ENCODE results near the gene TPSG1. TPM values are rescaled to one million over a fixed set of nuclear protein-coding genes. Genes with fewer than 3 reads are reported as not detected.
"Not testable (repeated sequence)": the region's sequence is repeated elsewhere in the genome, so short reads cannot be mapped to it uniquely, and the experiment has no call there.

The TPSG1 gene
- total RNA-seq, 1 donor from 2014 or later: 1.6 TPM

DNA sequence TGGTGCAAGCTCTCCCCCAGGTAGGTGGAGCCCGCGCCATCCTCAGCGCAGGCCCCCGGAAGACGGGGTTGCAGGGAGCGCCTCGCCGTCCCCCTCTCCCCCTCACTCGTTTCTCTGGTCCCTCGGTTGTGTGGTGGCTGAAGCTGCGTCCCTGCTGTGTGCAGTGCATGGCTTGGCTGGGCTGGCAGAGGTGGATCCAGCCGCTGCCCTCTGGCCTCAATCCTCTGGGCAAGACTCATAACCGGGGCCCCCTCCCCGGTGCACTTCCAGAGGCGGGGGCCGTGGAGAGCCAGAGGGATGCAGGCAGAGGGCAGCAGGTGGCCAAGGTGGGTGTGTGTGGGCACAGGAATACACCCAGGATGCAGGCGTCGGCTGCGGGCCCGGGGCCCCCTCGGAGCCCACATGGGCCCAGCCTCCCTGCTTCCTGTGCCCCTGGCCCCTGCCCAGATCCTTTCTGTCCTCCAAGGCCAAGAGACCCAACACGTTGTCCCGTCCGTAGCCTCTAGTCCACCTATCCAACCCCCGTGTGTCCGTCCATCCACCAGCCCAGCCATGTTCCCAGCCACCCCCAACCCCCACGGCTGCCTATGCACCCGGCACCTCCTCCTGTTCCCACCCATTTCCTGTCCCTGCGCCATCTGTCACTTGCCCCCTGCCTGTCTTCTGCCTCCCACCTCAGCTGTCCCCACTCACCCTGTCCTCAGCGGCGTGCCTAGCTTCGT is 9.3 kb downstream of the TPSG1 start:
- no peak for DNase-seq (ENCODE audit: low spot score)

DNA sequence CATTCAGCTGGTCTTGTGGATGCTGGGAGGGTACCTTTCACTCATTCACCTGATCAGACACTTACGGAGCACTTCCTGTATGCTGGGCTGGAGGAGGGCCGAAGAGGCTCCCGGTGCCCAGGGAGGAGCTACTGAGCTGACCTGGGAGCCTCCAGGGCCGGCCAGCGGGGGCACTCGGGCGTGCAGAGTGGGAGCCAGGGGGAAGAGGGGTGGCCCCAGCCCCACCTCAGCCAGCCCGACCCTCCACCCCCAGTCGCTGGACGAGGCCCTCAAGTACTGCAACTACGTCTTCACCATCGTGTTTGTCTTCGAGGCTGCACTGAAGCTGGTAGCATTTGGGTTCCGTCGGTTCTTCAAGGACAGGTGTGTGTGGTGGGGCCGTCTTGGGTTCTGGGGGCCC is 10.3 kb downstream of the TPSG1 start:
- no peak for DNase-seq (ENCODE audit: low spot score)

DNA sequence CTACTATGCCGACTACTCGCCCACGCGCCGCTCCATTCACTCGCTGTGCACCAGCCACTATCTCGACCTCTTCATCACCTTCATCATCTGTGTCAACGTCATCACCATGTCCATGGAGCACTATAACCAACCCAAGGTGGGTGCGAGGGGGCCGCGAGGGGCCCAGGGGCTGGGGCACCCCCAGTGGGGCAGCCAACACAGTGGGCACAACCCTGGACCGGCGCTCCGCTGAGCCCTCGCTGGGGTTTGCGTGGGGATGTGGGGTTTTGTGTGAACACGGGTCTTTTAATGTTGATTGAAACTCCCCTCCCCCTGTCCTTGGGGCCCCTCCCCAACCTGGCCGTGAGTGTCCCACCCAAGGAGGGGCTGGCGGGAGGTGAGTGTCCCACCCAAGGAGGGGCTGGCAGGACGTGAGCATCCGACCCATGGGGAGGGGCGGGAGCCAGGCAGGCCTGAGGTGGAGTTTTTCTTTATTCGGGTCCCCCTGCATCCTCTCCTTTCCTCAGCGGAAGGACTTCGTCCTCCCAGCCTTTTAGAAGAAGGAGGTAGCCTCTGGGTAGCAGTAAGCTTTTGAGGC is 11.2 kb downstream of the TPSG1 start:
- DNase-seq (ENCODE audit: low spot score): no peak

DNA sequence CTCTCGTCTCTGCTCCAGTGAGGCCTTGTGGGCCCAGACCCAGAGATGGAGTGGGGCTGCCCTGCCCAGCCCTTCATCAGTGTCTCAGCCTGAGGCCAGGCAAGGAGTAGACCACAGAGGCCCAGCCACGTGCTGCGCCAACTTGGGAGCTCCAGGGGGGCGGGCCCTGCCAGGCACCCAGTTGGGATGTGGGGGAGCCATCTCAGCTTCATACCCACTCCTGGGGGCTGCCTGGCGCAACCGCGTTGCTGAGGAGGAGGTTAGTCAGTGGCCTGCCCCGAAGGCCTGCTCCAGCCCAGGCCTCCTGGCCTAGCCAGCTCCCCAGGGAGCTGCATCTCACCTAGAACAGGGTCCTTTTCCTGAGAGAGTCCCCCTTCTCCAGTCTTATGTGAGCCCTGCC is 11.8 kb downstream of the TPSG1 start:
- no peak for DNase-seq (ENCODE audit: low spot score)

DNA sequence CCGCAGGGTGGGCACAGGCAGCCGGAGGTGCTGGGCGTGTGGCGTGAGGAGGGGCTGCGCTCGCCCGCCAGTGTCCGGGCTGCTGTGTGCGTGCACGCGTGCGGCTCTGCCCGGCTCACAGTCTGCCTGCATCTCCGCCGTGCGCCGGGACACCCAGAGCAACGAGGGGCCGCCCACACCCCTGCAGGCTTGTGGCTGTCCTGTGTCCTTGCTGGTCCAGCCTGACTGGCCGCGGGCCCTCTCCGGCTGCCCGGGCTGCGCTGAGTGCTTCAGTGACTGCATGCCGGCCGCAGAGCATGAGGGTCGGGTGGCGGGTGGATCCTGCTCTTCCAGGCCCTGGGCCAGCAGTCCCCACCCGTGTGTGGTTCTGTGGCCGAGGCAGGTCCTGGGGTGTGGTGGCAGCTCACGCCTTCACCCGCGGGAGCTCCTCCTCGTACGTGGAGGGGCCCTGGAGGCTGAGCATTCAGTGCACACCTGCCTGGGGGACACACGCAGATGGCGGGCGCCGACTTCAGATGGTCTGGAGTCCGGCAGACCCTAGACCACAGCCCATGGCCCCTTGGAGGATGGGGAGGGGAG is 12.4 kb downstream of the TPSG1 start:
- no peak for DNase-seq (ENCODE audit: low spot score)

DNA sequence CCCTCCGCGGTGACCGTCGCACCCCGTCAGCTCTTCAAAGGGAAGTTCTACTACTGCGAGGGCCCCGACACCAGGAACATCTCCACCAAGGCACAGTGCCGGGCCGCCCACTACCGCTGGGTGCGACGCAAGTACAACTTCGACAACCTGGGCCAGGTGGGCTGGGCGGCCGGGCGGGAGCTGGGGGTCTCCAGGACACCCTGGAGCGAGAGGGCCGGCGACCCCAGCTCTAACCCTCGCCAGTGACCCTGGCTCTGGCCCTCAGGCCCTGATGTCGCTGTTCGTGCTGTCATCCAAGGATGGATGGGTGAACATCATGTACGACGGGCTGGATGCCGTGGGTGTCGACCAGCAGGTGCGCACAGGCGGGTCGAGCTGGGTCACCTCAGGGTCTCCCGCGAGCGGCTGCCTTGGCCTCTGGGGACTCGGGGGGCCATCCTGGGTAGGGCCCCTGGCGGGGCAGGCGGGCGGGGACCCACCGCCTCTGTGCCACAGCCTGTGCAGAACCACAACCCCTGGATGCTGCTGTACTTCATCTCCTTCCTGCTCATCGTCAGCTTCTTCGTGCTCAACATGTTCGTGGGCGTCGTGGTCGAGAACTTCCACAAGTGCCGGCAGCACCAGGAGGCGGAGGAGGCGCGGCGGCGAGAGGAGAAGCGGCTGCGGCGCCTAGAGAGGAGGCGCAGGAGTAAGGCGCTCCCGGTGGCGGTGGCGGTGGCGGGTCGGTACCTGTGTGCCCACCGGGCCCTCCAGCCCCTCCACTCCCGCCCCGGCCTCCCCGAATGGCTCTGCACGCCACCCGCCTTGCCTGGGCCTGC is 13.4 kb downstream of the TPSG1 start:
- DNase-seq (ENCODE audit: low spot score): no peak

DNA sequence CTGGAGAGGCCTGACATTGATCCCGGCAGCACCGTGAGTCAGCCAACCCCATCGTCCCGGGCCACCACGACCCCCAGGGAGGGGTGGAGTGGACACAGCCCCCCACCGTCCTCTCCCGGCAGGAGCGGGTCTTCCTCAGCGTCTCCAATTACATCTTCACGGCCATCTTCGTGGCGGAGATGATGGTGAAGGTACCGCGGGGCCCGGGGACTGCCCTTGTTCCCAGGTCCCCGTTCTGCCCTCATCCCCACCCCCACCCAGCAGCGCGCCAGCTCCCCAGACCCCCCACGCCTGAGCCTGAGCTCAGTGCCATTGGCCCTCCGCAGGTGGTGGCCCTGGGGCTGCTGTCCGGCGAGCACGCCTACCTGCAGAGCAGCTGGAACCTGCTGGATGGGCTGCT is 14.6 kb downstream of the TPSG1 start:
- DNase-seq (ENCODE audit: low spot score): no peak

DNA sequence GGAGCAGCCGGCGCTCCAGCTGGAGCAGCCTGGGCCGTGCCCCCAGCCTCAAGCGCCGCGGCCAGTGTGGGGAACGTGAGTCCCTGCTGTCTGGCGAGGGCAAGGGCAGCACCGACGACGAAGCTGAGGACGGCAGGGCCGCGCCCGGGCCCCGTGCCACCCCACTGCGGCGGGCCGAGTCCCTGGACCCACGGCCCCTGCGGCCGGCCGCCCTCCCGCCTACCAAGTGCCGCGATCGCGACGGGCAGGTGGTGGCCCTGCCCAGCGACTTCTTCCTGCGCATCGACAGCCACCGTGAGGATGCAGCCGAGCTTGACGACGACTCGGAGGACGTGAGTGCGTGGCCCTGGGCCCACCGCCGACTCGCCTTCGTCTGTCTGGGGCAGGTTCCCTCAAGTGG is 16.0 kb downstream of the TPSG1 start:
- DNase-seq (ENCODE audit: low spot score): no peak

DNA sequence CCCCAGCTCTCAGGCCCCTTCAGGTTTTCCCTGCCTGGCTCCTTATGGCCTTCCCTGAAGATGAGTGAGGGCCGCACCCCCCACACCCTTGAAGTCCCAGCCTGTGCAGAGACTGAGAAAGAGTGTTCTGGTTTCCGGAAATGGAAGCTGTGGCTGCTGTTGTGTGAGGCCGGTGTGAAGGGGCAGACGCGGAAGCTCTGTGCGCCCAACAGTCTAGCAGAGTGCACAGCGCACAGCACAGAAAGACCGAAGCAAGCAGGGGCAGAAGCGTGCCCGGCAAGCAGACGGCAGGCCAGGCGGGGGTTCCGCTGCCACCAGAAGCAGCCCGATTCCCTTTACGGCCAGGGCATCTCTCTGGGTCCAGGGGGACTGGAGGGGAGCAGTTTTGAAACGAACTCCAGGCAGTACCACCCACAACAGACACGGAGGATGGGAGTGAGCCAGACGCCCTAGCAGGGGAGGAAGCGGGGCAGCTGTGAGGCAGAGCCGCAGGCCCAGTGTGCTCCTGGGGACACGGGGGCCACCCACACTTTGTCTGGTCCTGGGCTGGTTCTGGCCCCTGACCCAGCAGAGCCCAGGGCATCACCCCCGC is 16.7 kb downstream of the TPSG1 start:
- no peak for DNase-seq (ENCODE audit: low spot score)

DNA sequence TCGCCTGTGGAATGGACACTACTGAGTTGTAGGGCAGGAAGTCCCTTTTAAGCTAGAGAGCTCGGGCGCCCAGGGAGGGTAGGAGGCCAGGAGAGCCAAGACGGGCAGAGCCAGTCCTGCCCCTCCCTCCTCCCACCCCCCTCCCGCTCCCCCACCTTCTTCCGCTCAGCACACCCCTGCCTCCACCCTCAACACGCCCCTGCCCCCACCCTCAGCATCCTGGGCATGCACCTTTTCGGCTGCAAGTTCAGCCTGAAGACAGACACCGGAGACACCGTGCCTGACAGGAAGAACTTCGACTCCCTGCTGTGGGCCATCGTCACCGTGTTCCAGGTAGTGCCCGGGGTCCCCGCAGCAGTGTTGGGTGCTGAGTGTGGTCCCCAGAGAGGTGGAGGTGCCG is 18.3 kb downstream of the TPSG1 start:
- DNase-seq (ENCODE audit: low spot score): no peak

DNA sequence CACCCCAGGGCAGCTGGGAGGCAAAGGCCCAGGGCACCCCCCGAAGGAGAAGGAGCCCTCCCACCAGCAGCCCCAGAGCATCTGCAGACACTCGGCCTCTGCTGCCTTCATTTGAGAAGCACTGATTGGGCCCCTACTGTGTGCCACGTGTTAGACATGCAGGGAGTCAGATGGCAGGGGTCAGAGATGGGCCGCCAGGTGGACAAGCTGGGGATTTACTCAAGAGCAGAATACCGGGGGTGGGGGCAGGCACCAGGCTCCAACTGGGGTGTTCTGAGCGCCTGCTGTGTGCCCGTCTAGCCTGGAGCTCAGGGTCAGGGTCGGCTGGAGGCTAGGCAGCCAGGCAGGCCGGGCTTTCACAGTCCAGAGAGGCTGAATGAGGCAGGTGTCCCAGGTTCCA is 18.7 kb downstream of the TPSG1 start:
- no peak for DNase-seq (ENCODE audit: low spot score)

DNA sequence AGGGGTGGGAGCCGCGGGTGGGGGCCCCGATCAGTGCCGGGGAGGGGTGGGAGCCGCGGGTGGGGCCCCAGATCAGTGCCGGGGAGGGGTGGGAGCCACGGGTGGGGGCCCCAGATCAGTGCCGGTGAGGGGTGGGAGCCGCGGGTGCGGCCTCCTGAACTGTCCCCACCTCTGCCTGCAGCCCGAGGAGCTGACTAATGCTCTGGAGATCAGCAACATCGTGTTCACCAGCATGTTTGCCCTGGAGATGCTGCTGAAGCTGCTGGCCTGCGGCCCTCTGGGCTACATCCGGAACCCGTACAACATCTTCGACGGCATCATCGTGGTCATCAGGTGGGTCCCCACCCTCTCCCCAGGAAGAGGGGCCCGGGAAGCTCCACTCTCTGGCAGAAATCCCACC is 20.1 kb downstream of the TPSG1 start:
- DNase-seq (ENCODE audit: low spot score): no peak

DNA sequence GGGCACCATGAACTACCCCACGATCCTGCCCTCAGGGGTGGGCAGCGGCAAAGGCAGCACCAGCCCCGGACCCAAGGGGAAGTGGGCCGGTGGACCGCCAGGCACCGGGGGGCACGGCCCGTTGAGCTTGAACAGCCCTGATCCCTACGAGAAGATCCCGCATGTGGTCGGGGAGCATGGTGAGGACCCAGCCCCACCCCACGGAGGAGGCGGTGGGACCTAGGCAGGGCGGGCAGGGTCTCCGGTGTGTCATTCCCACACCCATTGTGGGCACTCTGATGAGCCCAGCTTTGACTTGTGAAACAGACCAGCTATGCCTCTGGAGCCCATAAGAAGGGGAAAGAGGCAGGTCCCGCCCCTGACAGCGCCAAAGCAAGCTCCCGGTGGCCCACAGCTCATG is 22.8 kb downstream of the TPSG1 start:
- DNase-seq (ENCODE audit: low spot score): no peak

DNA sequence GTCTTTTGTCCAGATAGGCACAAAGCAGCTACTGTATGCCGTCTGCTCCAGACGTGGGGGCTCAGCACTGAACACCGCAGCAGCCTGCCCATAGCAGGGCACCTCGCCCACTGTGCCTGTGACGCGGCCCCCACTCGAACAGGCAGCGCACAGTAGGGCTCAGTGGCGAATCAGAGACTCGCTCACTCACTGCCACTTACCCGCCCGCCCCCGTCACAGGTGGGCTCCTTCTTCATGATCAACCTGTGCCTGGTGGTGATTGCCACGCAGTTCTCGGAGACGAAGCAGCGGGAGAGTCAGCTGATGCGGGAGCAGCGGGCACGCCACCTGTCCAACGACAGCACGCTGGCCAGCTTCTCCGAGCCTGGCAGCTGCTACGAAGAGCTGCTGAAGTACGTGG is 23.6 kb downstream of the TPSG1 start:
- no peak for DNase-seq (ENCODE audit: low spot score)

DNA sequence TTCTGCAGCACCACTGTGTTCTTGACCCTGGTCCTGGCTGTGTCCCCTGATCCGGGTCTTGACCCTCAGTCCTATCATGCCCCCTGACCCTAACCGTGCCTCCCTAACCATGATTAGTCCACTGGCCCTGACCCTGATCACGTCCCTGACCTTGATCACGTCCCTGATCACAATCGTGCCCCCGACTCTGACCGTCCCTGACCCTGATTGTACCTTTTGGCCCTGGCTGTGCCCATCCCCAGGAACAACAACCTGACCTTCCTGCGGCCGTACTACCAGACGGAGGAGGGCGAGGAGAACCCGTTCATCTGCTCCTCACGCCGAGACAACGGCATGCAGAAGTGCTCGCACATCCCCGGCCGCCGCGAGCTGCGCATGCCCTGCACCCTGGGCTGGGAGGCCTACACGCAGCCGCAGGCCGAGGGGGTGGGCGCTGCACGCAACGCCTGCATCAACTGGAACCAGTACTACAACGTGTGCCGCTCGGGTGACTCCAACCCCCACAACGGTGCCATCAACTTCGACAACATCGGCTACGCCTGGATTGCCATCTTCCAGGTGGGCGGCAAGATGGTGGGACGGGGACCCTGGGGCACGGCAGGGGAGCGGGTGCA is 24.9 kb downstream of the TPSG1 start:
- no peak for DNase-seq (ENCODE audit: low spot score)

DNA sequence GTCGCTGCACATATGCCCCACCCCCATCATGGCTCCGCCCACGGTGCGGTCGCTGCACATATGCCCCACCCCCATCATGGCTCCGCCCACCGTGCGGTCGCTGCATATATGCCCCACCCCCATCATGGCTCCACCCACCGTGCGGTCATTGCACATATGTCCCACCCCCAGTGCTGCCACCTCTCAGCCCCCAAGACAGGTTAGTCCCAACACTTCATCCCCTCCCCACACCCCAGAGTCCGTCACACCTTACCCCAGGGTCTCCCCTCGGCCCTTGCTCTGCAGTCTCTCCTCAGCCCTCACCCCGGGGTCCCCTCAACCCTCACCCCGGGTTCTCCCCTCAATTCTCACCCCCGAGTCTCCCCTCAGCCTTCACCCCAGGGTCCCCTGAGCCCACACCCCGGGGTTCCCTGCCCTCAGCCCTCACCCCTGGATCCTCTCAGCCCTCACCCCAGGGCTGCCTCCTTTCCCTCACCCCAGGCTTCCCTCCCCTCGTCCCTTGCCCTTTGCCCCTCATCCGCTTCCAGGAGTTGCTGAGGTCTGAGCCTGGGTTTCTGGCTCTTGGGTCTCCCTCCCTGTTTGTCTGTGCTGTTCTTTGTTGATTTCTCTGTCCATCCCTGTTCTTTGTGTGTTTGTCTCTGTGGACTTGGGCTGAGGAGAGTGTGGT is 25.6 kb downstream of the TPSG1 start:
- DNase-seq (ENCODE audit: low spot score): no peak

DNA sequence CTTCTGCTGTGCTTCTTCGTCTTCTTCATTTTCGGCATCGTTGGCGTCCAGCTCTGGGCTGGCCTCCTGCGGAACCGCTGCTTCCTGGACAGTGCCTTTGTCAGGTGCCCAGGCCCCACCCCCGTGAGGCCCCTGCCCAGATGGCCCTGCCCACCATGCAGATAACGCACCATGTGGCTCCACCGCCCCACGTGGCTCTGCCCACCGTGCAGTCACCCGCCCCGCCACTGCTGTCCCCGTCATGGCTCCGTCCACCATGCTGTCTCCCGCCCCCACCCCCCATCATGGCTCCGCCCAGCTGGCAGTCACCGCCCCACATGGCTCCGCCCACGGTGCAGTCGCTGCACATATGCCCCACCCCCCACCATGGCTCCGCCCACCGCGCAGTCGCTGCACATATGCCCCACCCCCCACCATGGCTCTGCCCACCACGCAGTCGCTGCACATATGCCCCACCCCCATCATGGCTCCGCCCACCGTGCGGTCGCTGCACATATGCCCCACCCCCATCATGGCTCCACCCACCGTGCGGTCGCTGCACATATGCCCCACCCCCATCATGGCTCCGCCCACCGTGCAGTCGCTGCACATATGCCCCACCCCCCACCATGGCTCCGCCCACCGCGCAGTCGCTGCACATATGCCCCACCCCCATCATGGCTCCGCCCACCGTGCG is 26.3 kb downstream of the TPSG1 start:
- not testable (repeated sequence) for DNase-seq (ENCODE audit: low spot score)

DNA sequence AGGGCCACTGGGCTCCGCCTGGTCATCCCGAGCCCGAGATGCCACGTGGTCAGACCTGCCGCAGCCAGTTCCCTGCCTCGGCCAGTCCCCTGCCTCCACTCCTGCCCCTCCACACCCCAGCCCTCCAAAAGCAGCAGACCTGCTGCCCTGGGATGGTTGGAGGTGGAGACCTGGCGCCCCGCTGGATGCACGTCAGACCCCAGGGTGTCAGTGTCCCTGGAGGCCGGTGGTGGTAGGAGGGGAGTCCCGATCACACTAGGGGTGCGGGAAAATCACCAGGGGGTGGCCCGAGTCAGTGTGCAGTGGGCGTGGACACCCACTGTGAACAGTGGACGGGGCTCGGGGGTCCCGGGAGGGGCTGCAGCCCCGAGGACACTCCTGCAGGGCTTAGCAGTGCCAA is 26.9 kb downstream of the TPSG1 start:
- no peak for DNase-seq (ENCODE audit: low spot score)

DNA sequence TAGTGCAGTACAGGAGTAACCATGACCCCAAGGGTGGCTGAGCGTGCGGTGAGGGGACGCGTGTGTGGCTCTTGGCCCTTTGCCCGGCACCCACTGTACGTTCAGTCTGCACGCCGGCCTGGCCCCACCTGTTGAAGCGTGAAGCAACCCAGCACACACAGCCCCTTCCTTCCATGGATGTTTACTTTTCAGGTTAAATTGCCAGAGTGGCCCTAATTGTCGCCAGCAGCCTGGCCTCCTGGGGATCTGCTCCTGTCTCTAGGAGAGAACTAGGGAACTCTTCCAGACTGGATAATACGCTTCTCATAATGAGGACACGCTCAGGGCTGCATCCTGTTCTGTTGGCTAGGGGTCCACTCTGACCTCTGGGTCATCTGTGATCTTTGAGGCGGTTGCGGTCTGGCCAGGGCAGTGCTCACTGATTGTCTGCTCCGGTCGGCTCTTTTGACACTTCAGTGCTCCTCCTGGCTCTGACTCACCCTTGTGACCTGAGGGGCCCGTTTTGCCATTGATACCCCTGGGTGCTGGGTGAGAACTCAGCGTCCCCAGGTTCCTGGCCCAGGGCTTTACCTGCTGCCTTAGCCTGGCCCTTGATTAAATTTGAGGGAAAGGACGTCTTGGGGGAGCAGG is 27.7 kb downstream of the TPSG1 start:
- DNase-seq (ENCODE audit: low spot score): no peak

DNA sequence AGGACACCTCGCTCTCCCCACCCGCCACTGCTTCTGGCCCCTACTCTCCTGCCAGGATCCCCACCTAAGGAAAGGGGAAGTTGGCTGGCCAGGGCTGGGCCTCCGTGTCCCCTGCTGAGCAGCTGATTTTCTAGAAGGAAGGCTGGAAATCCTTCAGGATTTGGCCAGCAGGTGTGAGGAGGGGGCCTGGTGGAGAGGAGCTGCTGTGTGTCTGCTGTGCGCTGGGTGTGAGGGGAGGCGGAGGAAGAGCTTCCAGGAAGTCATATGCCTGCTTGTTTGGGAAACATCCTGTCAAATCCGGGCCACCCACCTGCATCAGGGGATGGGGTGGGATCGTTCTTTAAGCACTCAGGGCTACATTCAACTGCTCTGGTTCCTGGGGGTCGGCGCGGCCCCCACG is 28.6 kb downstream of the TPSG1 start:
- no peak for DNase-seq (ENCODE audit: low spot score)

DNA sequence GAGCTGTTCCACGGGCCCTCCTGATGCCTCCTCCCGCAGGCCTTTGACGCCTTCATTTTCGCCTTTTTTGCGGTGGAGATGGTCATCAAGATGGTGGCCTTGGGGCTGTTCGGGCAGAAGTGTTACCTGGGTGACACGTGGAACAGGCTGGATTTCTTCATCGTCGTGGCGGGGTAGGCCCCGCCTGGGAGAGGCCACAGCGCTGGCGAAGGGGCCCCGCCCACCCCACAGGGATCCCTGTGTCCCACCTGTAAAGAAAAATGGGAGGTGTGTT is 29.7 kb downstream of the TPSG1 start:
- no peak for DNase-seq (ENCODE audit: low spot score)
